GM18520 (cell line): ENCODE data around the gene UBE2V1.

Experiments used
- ATAC-seq: cut with Tn5 transposase; IDR thresholded peaks from one replicate; pipeline ENCODE4 v1.9.1; 2021; ENCODE audit not compliant: unreplicated experiment

Gene UBE2V1

GRCh38 chr20:50049442-50050026 is 63.4 kb downstream of the UBE2V1 start:
- ATAC-seq, result no peak

- ATAC-seq, result no peak
These were observed 64.4 kb downstream of the UBE2V1 start for GRCh38 chr20:50048420-50049166.

- ATAC-seq, result no peak
These were observed 68.5 kb downstream of the UBE2V1 start for GRCh38 chr20:50044353-50044960.

GRCh38 chr20:50043573-50044352 is 69.2 kb downstream of the UBE2V1 start:
- no peak for ATAC-seq

GRCh38 chr20:50042370-50043313 is 70.3 kb downstream of the UBE2V1 start:
- ATAC-seq, result no peak

GRCh38 chr20:50041246-50041873 is 71.6 kb downstream of the UBE2V1 start:
- ATAC-seq, result no peak

- ATAC-seq, result no peak
These were observed 72.3 kb downstream of the UBE2V1 start for GRCh38 chr20:50040432-50041245.

GRCh38 chr20:50039706-50040431 is 73.1 kb downstream of the UBE2V1 start:
- ATAC-seq, result no peak

- no peak for ATAC-seq
These were observed 74.4 kb downstream of the UBE2V1 start for GRCh38 chr20:50038574-50038991.

GRCh38 chr20:50038169-50038568 is 74.8 kb downstream of the UBE2V1 start:
- ATAC-seq, result no peak

GRCh38 chr20:50037575-50037974 is 75.4 kb downstream of the UBE2V1 start:
- no peak for ATAC-seq

- ATAC-seq, result no peak
These were observed 75.8 kb downstream of the UBE2V1 start for GRCh38 chr20:50037123-50037522.

GRCh38 chr20:50036703-50037102 is 76.2 kb downstream of the UBE2V1 start:
- ATAC-seq, result no peak

- no peak for ATAC-seq
These were observed 78.3 kb downstream of the UBE2V1 start for GRCh38 chr20:50034567-50035180.

- ATAC-seq, result no peak
These were observed 79.8 kb downstream of the UBE2V1 start for GRCh38 chr20:50032955-50033666.
